Fibroblast of lung (primary cell): ENCODE data around the gene RETSAT. TPM values are rescaled to one million over a fixed set of nuclear protein-coding genes. Genes with fewer than 3 reads are reported as not detected.
A peak's percentile ranks its signal among the peaks of the same experiment; 100 is the strongest.

ENCODE experiments used
- DNase-seq, 2 donors: peaks; one replicate each; pipeline versions ENCODE4 v3.0.0 to v3.0.0-alpha.2; 2010; ENCODE audit warnings: low read depth in 2 of 2
- H2AFZ ChIP-seq: 2 replicates; pipeline ENCODE4 v1.5.1; 2012; ENCODE audit warnings: low read length, control low read depth, inconsistent platforms
- H3K27ac ChIP-seq: 2 replicates; pipeline ENCODE4 v1.5.1; 2011; ENCODE audit warnings: low read length, control low read depth; ENCODE audit not compliant: insufficient read depth
- H3K27me3 ChIP-seq: 2 replicates; pipeline ENCODE4 v1.5.1; 2011; ENCODE audit warnings: mild to moderate bottlenecking, low read length; ENCODE audit not compliant: control insufficient read depth, insufficient read depth
- H3K36me3 ChIP-seq: 2 replicates; pipeline ENCODE4 v1.5.1; 2011; ENCODE audit warnings: low read length; ENCODE audit not compliant: control insufficient read depth, insufficient read depth
- H3K4me1 ChIP-seq: 2 replicates; pipeline ENCODE4 v1.5.1; 2011; ENCODE audit warnings: low read length; ENCODE audit not compliant: control insufficient read depth, insufficient read depth; ENCODE audit errors: extremely low read depth
- H3K4me2 ChIP-seq: 2 replicates; pipeline ENCODE4 v1.5.1; 2011; ENCODE audit warnings: low read length, control low read depth; ENCODE audit not compliant: insufficient read depth; ENCODE audit errors: extremely low read depth
- H3K4me3 ChIP-seq, 4 experiments: fragments of 200-600 bp in 1 of 4; sonication (generic) in 1 of 4; replicated peaks in 1 of 4; 2 replicates each; pipeline ENCODE4 v1.5.1; 2011 to 2016; ENCODE audit warnings: low read length in 4 of 4, low read depth in 3 of 4, mild to moderate bottlenecking in 3 of 4, control low read depth in 2 of 4, inconsistent platforms in 1 of 4, mixed read lengths in 1 of 4; ENCODE audit not compliant: insufficient read depth in 1 of 4; ENCODE audit errors: control extremely low read depth in 1 of 4
- H3K79me2 ChIP-seq: 2 replicates; pipeline ENCODE4 v1.5.1; 2012; ENCODE audit warnings: mild to moderate bottlenecking, low read length, inconsistent platforms; ENCODE audit not compliant: control insufficient read depth, insufficient read depth
- H3K9ac ChIP-seq: 2 replicates; pipeline ENCODE4 v1.5.1; 2011; ENCODE audit warnings: mild to moderate bottlenecking, low read length, control low read depth; ENCODE audit not compliant: insufficient read depth
- H3K9me3 ChIP-seq: 2 replicates; pipeline ENCODE4 v1.5.1; 2012; ENCODE audit warnings: low read depth, low read length; ENCODE audit not compliant: control insufficient read depth, insufficient read depth
- H4K20me1 ChIP-seq: 2 replicates; pipeline ENCODE4 v1.5.1; 2011; ENCODE audit warnings: low read length; ENCODE audit not compliant: control insufficient read depth, insufficient read depth; ENCODE audit errors: extremely low read depth
- EZH2 ChIP-seq: IDR thresholded peaks from 2 replicates; pipeline ENCODE4 v1.5.1; 2012; ENCODE audit warnings: low read length, control low read depth, mild to moderate bottlenecking; ENCODE audit errors: missing control alignments
- polyA plus RNA-seq, 2 donors: library from polyadenylated mRNA; depleted of rRNA in 1 of 2; stranded (reverse) in 1 of 2; unstranded in 1 of 2; fragments of >200 nt; gene quantifications; 2 replicates each; pipeline ENCODE4 v1.2.1, GENCODE V29; 2011 to 2012; ENCODE audit warnings: missing spikeins in 1 of 2
- total RNA-seq: library from RNA; depleted of rRNA; stranded (reverse); fragments of >200 nt; gene quantifications from 2 replicates; pipeline ENCODE4 v1.2.1, GENCODE V29; 2014
- TF ChIP-seq, protein P1 (sequence below), 2 donors: IDR thresholded peaks in 1 of 2; conservative IDR thresholded peaks in 1 of 2; 1 replicate in 1 of 2; 2 replicates in 1 of 2; pipeline ENCODE4 v1.5.1; 2011 to 2012; ENCODE audit warnings: low read length in 2 of 2, control low read depth in 1 of 2, inconsistent platforms in 1 of 2, low read depth in 1 of 2, mild to moderate bottlenecking in 1 of 2

The RETSAT gene
- total and polyA plus RNA-seq, 2 donors (not counting 1 experiment from before 2014, with no cell fraction given) = 38.6 to 87.0 TPM

DNA sequence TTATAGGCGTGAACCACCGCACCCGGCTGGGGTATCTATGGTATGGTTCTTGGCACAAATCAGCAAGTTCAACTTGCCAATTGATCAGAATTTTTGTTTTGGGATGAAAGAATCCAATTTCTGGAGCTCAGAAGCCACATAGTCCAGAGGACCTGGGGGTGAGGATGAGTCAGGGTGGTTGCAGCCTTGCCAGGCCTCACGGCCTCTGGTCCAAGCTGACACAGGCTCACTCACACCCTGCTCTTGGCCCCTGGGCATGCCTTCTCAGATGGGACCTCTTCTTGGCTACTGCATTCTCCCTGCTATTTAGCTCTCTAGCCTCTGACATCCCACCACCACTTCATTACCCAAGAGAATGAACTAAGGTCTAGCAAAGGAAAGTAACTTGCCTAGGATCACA, 39.5 kb upstream of the RETSAT start:
- Histone ChIP-seq H3K9me3 (no peaks in the 10 kb centered on the region), H3K27ac (no peak overlapping the region), H3K9ac (no peak overlapping the region), H3K4me1 (peaks cover 8% of the 10 kb centered on the region), H3K79me2 (no peaks in the 10 kb centered on the region), H3K4me2 (no peak overlapping the region), H3K36me3 (peaks cover 4% of the 10 kb centered on the region), H3K27me3 (no peaks in the 10 kb centered on the region), H3K4me3 (no peak overlapping the region), H2AFZ (no peak overlapping the region), H4K20me1 (no peaks in the 10 kb centered on the region)
- DNase-seq = peak in 1 of 2 donors; percentile 48
- no peak for TF ChIP-seq EZH2
- TF ChIP-seq, protein P1, sequence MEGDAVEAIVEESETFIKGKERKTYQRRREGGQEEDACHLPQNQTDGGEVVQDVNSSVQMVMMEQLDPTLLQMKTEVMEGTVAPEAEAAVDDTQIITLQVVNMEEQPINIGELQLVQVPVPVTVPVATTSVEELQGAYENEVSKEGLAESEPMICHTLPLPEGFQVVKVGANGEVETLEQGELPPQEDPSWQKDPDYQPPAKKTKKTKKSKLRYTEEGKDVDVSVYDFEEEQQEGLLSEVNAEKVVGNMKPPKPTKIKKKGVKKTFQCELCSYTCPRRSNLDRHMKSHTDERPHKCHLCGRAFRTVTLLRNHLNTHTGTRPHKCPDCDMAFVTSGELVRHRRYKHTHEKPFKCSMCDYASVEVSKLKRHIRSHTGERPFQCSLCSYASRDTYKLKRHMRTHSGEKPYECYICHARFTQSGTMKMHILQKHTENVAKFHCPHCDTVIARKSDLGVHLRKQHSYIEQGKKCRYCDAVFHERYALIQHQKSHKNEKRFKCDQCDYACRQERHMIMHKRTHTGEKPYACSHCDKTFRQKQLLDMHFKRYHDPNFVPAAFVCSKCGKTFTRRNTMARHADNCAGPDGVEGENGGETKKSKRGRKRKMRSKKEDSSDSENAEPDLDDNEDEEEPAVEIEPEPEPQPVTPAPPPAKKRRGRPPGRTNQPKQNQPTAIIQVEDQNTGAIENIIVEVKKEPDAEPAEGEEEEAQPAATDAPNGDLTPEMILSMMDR (conservative IDR thresholded peaks at IDR 0.05 in 1 of 2, IDR thresholded peaks at IDR 0.05 in 1 of 2; ENCODE audit: low read depth in 1 of 2, low read length in 2 of 2) = no peak

DNA sequence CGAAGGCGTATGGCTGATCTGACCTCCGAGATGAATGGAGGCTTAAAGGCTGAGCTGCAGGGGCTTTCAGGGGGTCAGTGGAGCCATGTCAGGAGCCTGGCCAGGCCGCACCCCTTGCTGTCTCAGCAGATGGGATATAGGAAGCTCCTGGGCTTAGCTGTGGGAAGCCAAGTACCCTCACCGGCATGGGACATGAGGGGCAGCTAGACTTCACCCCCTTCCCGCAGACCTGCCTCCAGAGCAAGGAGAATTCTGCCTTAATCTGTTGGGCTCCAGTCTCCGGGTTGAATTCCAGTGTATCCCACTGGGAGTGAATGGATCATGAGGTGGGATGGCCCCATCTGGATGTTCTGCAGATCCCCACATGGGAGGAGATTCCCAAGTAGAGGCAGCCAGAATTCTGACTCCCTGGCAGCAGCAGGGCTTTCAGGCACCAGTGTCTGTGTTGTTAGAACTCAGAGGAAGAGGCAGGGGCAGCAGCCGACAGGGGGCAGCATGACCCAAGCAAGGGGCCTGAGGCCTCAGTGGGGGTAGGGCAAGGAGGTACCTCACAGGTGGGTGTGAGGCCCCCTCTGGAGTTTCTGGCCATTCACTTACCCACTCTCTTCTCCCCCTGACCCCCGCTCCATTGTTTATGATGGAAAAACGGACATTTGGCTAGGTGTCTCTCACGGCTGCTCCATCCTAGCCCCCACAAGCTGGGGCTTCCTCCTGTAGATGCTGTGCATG, 36.8 kb upstream of the RETSAT start:
- Histone ChIP-seq H3K4me1 (peaks cover 8% of the 10 kb centered on the region), H3K27me3 (no peaks in the 10 kb centered on the region), H3K27ac (no peak overlapping the region), H2AFZ (no peak overlapping the region), H3K79me2 (no peaks in the 10 kb centered on the region), H3K9ac (no peak overlapping the region), H4K20me1 (no peaks in the 10 kb centered on the region), H3K36me3 (peaks cover 6% of the 10 kb centered on the region), H3K4me2 (no peak overlapping the region), H3K9me3 (no peaks in the 10 kb centered on the region), H3K4me3 (no peak overlapping the region)
- DNase-seq = peak; percentile 16 to 30
- TF ChIP-seq, protein P1 (conservative IDR thresholded peaks at IDR 0.05 in 1 of 2, IDR thresholded peaks at IDR 0.05 in 1 of 2; ENCODE audit: low read depth in 1 of 2, low read length in 2 of 2) = peak; percentile 55 to 72
- no peak for TF ChIP-seq EZH2

DNA sequence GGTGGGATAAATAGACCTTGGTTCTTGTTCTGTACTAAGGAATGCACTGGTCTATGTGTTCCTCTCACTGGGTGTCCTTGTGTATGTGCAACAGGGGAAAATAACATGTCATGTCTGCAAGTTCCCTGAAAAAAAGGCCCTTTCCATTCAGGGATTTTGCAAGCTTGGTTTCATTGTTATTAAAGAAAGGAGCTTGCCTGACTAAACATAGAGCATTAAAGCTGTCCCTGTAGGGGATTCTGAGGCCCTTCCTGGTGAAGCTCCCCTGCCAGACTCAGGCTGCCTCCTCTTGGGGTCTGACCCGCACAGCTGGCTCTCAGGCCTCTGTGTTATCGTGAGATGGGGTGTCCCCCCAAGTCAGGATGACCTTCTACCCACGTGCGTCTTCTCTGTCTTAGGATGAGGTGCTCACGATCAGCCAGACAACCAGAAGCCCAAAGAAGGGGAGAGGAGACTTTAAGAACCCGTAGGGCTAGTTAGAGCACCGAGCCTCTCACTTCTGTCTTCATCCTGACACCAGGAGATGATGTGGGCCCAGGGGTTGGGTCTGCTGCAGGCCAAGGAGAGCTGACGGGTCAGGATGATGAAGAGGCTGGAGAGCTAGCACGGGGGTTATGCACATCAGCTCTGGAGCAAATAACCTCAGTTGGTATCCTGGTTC, 34.7 kb upstream of the RETSAT start:
- H4K20me1 ChIP-seq = no peaks in the 10 kb centered on the region
- H3K9me3 ChIP-seq = no peaks in the 10 kb centered on the region
- H3K27ac ChIP-seq = no peak overlapping the region
- H3K79me2 ChIP-seq = no peaks in the 10 kb centered on the region
- peaks cover 3% of the 10 kb centered on the region for H3K4me1 ChIP-seq
- no peak for DNase-seq
- peaks cover 4% of the 10 kb centered on the region for H3K36me3 ChIP-seq
- no peak overlapping the region for H3K4me2 ChIP-seq
- TF ChIP-seq EZH2 = no peak
- TF ChIP-seq, protein P1 (conservative IDR thresholded peaks at IDR 0.05 in 1 of 2, IDR thresholded peaks at IDR 0.05 in 1 of 2; ENCODE audit: low read depth in 1 of 2, low read length in 2 of 2) = no peak
- no peak overlapping the region for H3K9ac ChIP-seq
- no peak overlapping the region for H2AFZ ChIP-seq
- no peak overlapping the region for H3K4me3 ChIP-seq
- no peaks in the 10 kb centered on the region for H3K27me3 ChIP-seq
